Measurements from ENCODE around the gene TCTN1.

- TF ChIP-seq CTCF (IDR thresholded peaks at IDR 0.05; ENCODE audit: control extremely low read depth in 1 of 3, insufficient read depth in 1 of 3, low read depth in 1 of 3, low read length in 3 of 3) = no peak
- TF ChIP-seq MAX (IDR thresholded peaks at IDR 0.05) = no peak
- no peak for TF ChIP-seq CREB1 (IDR thresholded peaks at IDR 0.05)
- TF ChIP-seq TBP (IDR thresholded peaks at IDR 0.05; ENCODE audit: low read depth, low read length) = no peak
- no peak for TF ChIP-seq POLR2A (IDR thresholded peaks at IDR 0.05; ENCODE audit: control extremely low read depth in 1 of 2, low read depth in 2 of 2, low read length in 2 of 2)
- TF ChIP-seq POLR2AphosphoS5 (IDR thresholded peaks at IDR 0.05; ENCODE audit: low read depth, low read length) = no peak
- TF ChIP-seq EZH2 (IDR thresholded peaks at IDR 0.05; ENCODE audit: low read depth, low read length, severe bottlenecking) = no peak
- TF ChIP-seq E2F6 (IDR thresholded peaks at IDR 0.05) = no peak
- TF ChIP-seq SAP30 (IDR thresholded peaks at IDR 0.05; ENCODE audit: insufficient read depth, insufficient replicate concordance, low read length) = no peak
- no peak for TF ChIP-seq JUN (IDR thresholded peaks at IDR 0.05; ENCODE audit: low read depth, low read length)
- TF ChIP-seq ZNF274 (IDR thresholded peaks at IDR 0.05; ENCODE audit: borderline replicate concordance, extremely low read depth, low read length) = no peak
- no peak for TF ChIP-seq GABPA (IDR thresholded peaks at IDR 0.05; ENCODE audit: borderline replicate concordance, insufficient read depth, low read length)
Measured at GRCh38 chr12:110656071-110656655, 42.2 kb downstream of the TCTN1 start.

Data from H1 (cell line).